Nephron (organoid): ENCODE results near the gene TAP2.

ENCODE experiments used
- H3K27ac Mint-ChIP-seq, 3 experiments: 2 replicates each; pipeline ENCODE4 v1.8.0; 2020; ENCODE audit warnings: mixed read lengths in 3 of 3, mild to moderate bottlenecking in 2 of 3, moderate library complexity in 1 of 3
- H3K27me3 Mint-ChIP-seq: 2 replicates; pipeline ENCODE4 v1.8.0; 2021; ENCODE audit warnings: low read depth, mild to moderate bottlenecking, moderate library complexity, mixed read lengths
- H3K36me3 Mint-ChIP-seq: 2 replicates; pipeline ENCODE4 v1.8.0; 2020; ENCODE audit warnings: low read depth, mixed read lengths
- H3K4me1 Mint-ChIP-seq: 2 replicates; pipeline ENCODE4 v1.8.0; 2020; ENCODE audit warnings: mixed read lengths
- H3K4me3 Mint-ChIP-seq, 3 experiments: 2 replicates each; pipeline ENCODE4 v1.8.0; 2020; ENCODE audit warnings: mild to moderate bottlenecking in 3 of 3, mixed read lengths in 3 of 3, moderate library complexity in 2 of 3
- H3K9me3 Mint-ChIP-seq: 2 replicates; pipeline ENCODE4 v1.8.0; 2020; ENCODE audit warnings: mixed read lengths
- TF ChIP-seq, protein P1 (sequence below), 3 experiments: fragments of 200-600 bp; sonication (generic); IDR thresholded peaks; one replicate each; pipeline ENCODE4 v1.5.0; 2021; ENCODE audit warnings: antibody characterized with exemption in 3 of 3; ENCODE audit not compliant: unreplicated experiment in 3 of 3

TAP2 gene

DNA sequence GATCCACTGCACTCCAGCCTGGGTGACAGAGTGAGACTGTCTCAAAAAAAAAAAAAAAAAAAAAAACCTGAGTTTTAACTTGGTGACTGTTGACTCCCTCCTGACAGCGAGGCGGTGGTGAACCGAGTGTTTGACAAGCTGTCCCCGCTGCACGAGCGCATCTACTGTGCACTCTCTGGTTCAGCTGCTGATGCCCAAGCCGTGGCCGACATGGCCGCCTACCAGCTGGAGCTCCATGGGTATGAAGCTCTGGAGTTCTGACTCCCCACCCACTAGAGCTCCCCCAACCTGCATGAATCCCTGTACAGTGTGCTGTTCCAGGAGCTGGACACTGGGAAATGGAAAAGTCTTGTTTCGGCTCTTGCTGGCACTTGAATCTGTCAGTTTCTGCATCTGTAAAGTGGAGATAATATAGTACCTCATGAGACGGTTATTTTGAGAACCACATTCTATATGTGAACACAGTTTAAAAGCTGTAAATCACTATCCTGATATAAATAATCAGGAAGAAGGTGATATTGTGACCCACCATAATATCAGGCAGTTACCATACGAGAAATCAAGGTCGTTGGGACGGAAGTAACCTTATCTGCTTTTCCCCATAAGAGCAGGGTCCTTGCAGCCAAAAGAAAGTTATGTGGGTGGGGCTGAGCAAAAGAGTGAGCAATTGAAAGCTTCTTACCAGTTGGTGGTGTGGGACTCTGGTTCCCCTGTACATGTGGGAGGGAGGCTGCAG is 18.8 kb upstream of the TAP2 start:
- Mint-ChIP-seq H3K9me3 (no peaks in the 10 kb centered on the region), H3K4me1 (peaks cover 13% of the 10 kb centered on the region), H3K36me3 (no peaks in the 10 kb centered on the region), H3K4me3 (no peak overlapping the region), H3K27me3 (peaks cover 85% of the 10 kb centered on the region), H3K27ac (no peak overlapping the region)
- TF ChIP-seq, protein P1, sequence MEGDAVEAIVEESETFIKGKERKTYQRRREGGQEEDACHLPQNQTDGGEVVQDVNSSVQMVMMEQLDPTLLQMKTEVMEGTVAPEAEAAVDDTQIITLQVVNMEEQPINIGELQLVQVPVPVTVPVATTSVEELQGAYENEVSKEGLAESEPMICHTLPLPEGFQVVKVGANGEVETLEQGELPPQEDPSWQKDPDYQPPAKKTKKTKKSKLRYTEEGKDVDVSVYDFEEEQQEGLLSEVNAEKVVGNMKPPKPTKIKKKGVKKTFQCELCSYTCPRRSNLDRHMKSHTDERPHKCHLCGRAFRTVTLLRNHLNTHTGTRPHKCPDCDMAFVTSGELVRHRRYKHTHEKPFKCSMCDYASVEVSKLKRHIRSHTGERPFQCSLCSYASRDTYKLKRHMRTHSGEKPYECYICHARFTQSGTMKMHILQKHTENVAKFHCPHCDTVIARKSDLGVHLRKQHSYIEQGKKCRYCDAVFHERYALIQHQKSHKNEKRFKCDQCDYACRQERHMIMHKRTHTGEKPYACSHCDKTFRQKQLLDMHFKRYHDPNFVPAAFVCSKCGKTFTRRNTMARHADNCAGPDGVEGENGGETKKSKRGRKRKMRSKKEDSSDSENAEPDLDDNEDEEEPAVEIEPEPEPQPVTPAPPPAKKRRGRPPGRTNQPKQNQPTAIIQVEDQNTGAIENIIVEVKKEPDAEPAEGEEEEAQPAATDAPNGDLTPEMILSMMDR (IDR thresholded peaks at IDR 0.05; ENCODE audit: unreplicated experiment in 3 of 3) = no peak

DNA sequence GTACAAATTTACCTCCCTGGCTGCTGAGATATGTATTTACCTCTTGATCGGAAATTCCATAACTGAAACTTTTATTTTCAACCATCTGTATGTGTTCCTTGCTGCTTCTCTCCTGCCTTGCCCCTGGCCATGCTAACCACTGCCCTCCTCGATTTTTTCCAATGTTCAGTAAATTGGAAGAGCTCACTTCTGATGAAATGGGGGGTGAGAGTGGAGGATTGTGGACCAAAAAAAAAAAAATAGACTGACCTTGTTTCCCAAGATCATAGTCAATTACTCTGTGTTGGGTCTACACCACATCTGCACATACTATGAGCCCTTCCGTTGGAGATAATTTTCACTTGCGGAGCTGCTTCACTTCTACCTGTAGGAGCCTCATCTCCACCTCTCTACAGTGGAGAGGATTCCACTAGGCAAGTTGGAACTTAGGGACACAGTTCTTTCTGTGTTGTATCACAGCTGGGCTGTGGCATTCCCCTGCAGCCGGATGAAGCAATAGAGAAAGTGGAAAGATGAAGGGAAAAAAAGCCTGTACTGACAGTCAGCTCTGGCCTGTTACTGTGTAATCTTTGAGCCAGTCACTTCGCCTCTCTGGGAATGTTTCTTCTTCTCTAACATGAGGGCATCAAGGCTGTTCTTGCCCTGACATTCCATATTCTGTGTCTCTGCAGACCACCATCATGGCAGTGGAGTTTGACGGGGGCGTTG is 17.1 kb upstream of the TAP2 start:
- TF ChIP-seq, protein P1 (IDR thresholded peaks at IDR 0.05; ENCODE audit: unreplicated experiment in 3 of 3) = no peak
- Mint-ChIP-seq H3K4me3 (peak overlapping the region; percentile 56 to 99 (median 73)), H3K27ac (no peak overlapping the region), H3K36me3 (no peaks in the 10 kb centered on the region), H3K9me3 (no peaks in the 10 kb centered on the region), H3K4me1 (peaks cover 15% of the 10 kb centered on the region), H3K27me3 (peaks cover 93% of the 10 kb centered on the region)

DNA sequence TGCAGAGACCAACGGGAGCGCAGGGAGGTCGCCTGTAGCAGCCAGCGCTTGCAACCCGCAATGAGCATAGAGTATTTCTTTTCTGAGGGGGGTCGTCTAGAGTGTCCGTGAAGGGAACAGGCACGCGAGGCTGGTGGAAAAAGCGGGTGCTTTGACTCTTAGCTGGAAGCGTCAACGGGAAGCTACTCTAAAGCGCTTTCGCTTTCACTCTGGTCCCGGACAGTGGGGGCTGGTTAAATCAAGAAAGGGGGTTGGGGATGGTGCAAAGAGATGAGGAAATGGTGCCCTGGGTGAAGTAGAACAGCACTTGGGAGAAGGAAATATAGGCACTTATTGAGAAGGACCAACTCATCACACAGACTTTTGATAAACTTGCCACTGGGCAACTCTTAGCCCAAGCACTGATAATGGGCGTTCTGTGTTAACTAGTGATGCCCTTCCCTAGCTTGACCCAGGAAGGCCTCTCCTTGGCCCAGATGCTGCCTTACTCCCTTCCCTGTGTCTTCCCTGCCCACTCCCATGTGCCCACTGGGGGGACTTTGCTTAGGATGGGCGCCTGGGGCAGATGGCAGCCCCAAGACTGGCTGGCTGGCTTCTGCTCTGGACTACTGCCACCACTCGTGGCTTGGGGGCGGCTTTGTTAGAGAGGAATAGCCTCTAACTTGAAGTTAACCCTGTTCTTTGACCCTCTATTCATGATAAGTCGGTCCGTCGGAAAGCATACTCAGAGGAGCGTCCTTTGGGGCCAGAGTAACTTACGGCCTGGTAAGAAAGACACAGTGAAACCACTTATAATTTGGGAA is 16.0 kb upstream of the TAP2 start:
- H3K9me3 Mint-ChIP-seq = no peaks in the 10 kb centered on the region
- H3K4me1 Mint-ChIP-seq = peaks cover 15% of the 10 kb centered on the region
- peak overlapping the region; percentile 88 to 99 (median 98) for H3K4me3 Mint-ChIP-seq
- no peaks in the 10 kb centered on the region for H3K36me3 Mint-ChIP-seq
- TF ChIP-seq, protein P1 (IDR thresholded peaks at IDR 0.05; ENCODE audit: unreplicated experiment in 3 of 3) = no peak
- H3K27me3 Mint-ChIP-seq = peaks cover 96% of the 10 kb centered on the region
- H3K27ac Mint-ChIP-seq = peak overlapping the region in 1 of 3 experiments; percentile 21

DNA sequence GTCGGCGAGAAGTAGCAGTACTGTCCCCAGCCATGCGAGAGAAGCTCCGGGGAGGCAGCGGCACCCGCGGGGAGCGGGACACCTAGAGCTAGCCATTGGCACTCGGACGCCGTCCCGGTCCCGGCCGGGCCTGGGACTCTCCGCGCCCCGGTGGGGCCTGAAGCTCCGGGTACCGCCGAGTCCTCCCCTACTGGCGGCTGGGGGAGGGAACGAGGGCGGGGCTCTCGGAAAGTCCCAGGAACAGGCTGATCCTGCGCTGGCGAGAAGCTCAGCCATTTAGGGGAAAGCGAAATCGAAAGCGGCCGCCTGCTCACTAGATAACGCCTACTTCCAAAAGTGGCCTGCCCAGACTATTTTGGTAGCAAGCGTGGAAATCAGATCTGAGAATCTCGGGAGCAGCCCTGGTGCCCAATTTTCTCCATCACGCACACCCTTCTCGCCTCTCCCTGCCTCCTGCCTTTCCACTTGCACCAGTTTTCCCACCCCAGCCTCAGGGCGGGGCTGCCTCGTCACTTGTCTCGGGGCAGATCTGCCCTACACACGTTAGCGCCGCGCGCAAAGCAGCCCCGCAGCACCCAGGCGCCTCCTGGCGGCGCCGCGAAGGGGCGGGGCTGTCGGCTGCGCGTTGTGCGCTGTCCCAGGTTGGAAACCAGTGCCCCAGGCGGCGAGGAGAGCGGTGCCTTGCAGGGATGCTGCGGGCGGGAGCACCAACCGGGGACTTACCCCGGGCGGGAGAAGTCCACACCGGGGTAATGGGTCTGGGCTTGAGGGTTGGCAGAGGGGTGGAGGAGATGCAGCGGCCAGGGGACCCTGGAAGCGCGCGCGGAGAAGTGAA is 15.2 kb upstream of the TAP2 start, which contains the start of the genes PSMB9 and TAP1:
Gene PSMB9, plus strand, starts transcription at position 652 of the 835 bp plus-strand sequence. Its CDS starts 38 bp downstream, at position 690.
Gene TAP1, minus strand, starts transcription at position 164 of the 835 bp plus-strand sequence. Its CDS starts 68 bp downstream, at position 96.
- Mint-ChIP-seq H3K4me1 (peaks cover 15% of the 10 kb centered on the region), H3K9me3 (no peaks in the 10 kb centered on the region), H3K4me3 (peak within 1 kb of the TSS; percentile 88 to 99 (median 98)), H3K36me3 (no peaks in the 10 kb centered on the region), H3K27me3 (peaks cover 95% of the 10 kb centered on the region), H3K27ac (peak within 1 kb of the TSS; percentile 75 to 97 (median 85))
- TF ChIP-seq, protein P1 (IDR thresholded peaks at IDR 0.05; ENCODE audit: unreplicated experiment in 3 of 3) = peak; percentile 60 to 78 (median 66)

DNA sequence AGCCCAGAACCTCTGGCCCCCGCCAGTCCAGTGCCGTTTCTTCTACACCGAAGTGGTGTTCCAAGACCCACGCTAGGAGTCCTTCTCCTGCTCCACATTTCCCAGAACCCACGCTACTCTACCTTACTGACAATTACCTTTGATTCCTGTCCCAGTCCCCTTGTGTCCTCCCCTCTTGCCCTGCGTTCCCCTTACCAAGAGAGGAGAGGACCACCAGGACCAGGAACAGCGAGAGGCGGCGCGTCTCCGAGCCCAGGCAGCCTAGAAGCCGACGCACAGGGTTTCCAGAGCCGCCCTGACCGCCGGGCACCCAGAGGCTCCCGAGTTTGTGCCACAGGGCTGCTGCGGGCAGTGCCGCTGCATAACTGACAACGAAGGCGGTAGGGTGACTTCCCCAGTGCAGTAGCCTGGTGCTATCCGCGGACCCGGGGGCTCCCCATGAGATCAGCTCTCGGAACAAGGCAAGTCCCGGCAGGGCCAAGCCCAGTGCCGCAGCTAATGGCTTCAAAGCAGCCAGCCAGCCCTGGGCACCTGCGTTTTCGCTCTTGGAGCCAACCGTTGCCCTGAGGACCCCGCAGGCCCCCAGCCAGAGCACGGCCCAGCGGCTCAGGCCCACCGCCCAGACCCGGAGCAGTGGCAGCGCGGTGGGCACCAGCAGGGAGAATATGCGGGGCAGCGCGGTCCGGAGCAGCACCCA is 14.5 kb upstream of the TAP2 start:
- TF ChIP-seq, protein P1 (IDR thresholded peaks at IDR 0.05; ENCODE audit: unreplicated experiment in 3 of 3) = no peak
- Mint-ChIP-seq H3K9me3 (no peaks in the 10 kb centered on the region), H3K27ac (no peak overlapping the region), H3K36me3 (no peaks in the 10 kb centered on the region), H3K27me3 (peaks cover 95% of the 10 kb centered on the region), H3K4me3 (peak overlapping the region; percentile 66 to 76 (median 70)), H3K4me1 (peaks cover 15% of the 10 kb centered on the region)
